Choroid plexus epithelial cell (primary cell): ENCODE results near the gene ZG16B.

ENCODE experiments used
- DNase-seq: peaks from one replicate; pipeline ENCODE4 v3.0.0-alpha.2; 2010; ENCODE audit warnings: low read depth
- H3K4me3 ChIP-seq: 2 replicates; pipeline ENCODE4 v1.5.1; 2011; ENCODE audit warnings: low read depth, mild to moderate bottlenecking, control low read depth, low read length, moderate library complexity
- CTCF ChIP-seq: conservative IDR thresholded peaks from 2 replicates; pipeline ENCODE4 v1.5.1; 2011; ENCODE audit warnings: low read depth, mild to moderate bottlenecking, control low read depth, inconsistent platforms, low read length, moderate library complexity

The ZG16B gene

GRCh38 chr16:2820836-2821486, 9.1 kb upstream of the ZG16B start:
- no peak for DNase-seq
- no peak for TF ChIP-seq CTCF
- H3K4me3 ChIP-seq = no peak overlapping the region

GRCh38 chr16:2821487-2822157, 8.5 kb upstream of the ZG16B start:
- no peak for DNase-seq
- TF ChIP-seq CTCF = no peak
- no peak overlapping the region for H3K4me3 ChIP-seq

- TF ChIP-seq CTCF = no peak
- no peak overlapping the region for H3K4me3 ChIP-seq
- DNase-seq = no peak
Measured at GRCh38 chr16:2822158-2822495, 8.0 kb upstream of the ZG16B start.

GRCh38 chr16:2822496-2822895, 7.6 kb upstream of the ZG16B start:
- TF ChIP-seq CTCF = no peak
- no peak for DNase-seq
- H3K4me3 ChIP-seq = no peak overlapping the region

- no peak overlapping the region for H3K4me3 ChIP-seq
- TF ChIP-seq CTCF = no peak
- no peak for DNase-seq
Measured at GRCh38 chr16:2824626-2825025, 5.5 kb upstream of the ZG16B start.

- no peak for TF ChIP-seq CTCF
- no peak for DNase-seq
- H3K4me3 ChIP-seq = no peak overlapping the region
Measured at GRCh38 chr16:2825049-2825742, 4.9 kb upstream of the ZG16B start.
